Astrocyte (in vitro differentiated cells and primary cell): Measurements from ENCODE around the gene INPP4A.

Experiments
- CTCF ChIP-seq: IDR thresholded peaks from 2 replicates; pipeline ENCODE4 v1.5.1; 2011; ENCODE audit warnings: low read depth, mild to moderate bottlenecking, inconsistent platforms, low read length, moderate library complexity; ENCODE audit not compliant: insufficient read depth
- EZH2 ChIP-seq: IDR thresholded peaks from 2 replicates; pipeline ENCODE4 v1.6.1; 2012; ENCODE audit warnings: mild to moderate bottlenecking, low read length, inconsistent platforms; ENCODE audit not compliant: insufficient read depth

GRCh38 chr2:98454500-98455235 is 10.0 kb downstream of the INPP4A start:
- TF ChIP-seq CTCF, result no peak
- TF ChIP-seq EZH2, result no peak
